Measurements from ENCODE around the gene PTCD3. TPM values are rescaled to one million over a fixed set of nuclear protein-coding genes. Genes with fewer than 3 reads are reported as not detected.

PTCD3 gene
- total and polyA plus RNA-seq, 12 donors = 34.8 to 332 (median 112) TPM

DNA sequence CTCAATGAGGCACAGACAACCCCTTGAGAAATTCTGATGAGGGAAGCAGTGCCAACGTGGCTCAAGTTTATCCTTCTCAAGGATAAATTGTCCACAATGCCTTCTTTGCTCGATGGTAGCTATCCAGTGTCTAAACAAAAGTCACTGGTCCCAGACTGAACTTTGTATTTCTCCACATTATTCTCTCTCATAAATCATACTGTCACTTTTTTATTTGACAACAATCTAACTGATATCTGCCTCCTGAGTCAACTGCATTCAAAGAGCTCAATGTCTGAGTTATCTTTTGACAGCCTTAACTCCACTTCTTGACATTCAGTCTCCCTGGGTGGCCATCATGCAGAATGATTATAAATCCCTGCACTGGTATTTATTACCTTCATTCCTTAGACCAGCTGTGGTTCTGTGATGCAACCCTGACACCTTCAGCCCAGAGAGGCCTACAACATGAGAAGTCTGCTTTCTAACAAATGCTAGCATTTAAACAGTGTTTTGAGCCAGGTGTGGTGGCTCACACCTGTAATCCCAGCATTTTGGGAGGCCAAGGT is 51.0 kb downstream of the PTCD3 start:
- peaks cover 0 to 72% of the 10 kb centered on the region in 2 donors for H3K36me3 ChIP-seq (replicated peaks in 1 of 2)

GRCh38 chr2:86158286-86158685 is 52.3 kb downstream of the PTCD3 start:
- peaks cover 0 to 78% of the 10 kb centered on the region in 2 donors for H3K36me3 ChIP-seq (replicated peaks in 1 of 2)
- intact Hi-C loops (cut with DNase I) = no loop called here

More for the DNA sequence above, 51.0 kb downstream of the PTCD3 start:
- Histone ChIP-seq H3K9me3 (replicated peaks in 1 of 3) (no peaks in the 10 kb centered on the region), H3K4me1 (replicated peaks in 1 of 2) (peaks cover 0 to 4% of the 10 kb centered on the region in 2 donors), H3K4me3 (no peak overlapping the region), H3K27ac (no peak overlapping the region), H3K27me3 (no peaks in the 10 kb centered on the region)
- 75 to 85% (median 82%) methylated on average over 2 of the region's 2 CpGs for WGBS, 4 donors
- intact Hi-C loops (cut with DNase I) = no loop called here
- no peak for TF ChIP-seq CTCF (IDR thresholded peaks at IDR 0.05)
- TF ChIP-seq POLR2A (IDR thresholded peaks at IDR 0.05) = no peak
- no peak for DNase-seq

GRCh38 chr2:86160156-86160952 is 54.3 kb downstream of the PTCD3 start:
- Histone ChIP-seq H3K4me1 (replicated peaks in 1 of 2) (peaks cover 0 to 4% of the 10 kb centered on the region in 2 donors), H3K27me3 (no peaks in the 10 kb centered on the region), H3K4me3 (no peak overlapping the region), H3K27ac (no peak overlapping the region), H3K9me3 (replicated peaks in 1 of 3) (no peaks in the 10 kb centered on the region), H3K36me3 (replicated peaks in 1 of 2) (peaks cover 0 to 91% of the 10 kb centered on the region in 2 donors)
- TF ChIP-seq POLR2A (IDR thresholded peaks at IDR 0.05) (no peak), CTCF (IDR thresholded peaks at IDR 0.05) (no peak)
- DNase-seq = no peak
- intact Hi-C loops (cut with DNase I) = no loop called here
- 87 to 94% (median 87%) methylated on average over 6 of the region's 6 CpGs for WGBS, 4 donors

More at GRCh38 chr2:86158286-86158685, 52.3 kb downstream of the PTCD3 start:
- TF ChIP-seq POLR2A (IDR thresholded peaks at IDR 0.05) (no peak), CTCF (IDR thresholded peaks at IDR 0.05) (no peak)
- Histone ChIP-seq H3K27ac (no peak overlapping the region), H3K9me3 (replicated peaks in 1 of 3) (no peaks in the 10 kb centered on the region), H3K27me3 (no peaks in the 10 kb centered on the region), H3K4me3 (no peak overlapping the region), H3K4me1 (replicated peaks in 1 of 2) (peaks cover 0 to 4% of the 10 kb centered on the region in 2 donors)
- no peak for DNase-seq
- WGBS, 4 donors = 90 to 94% (median 91%) methylated on average over 4 of the region's 4 CpGs

GRCh38 chr2:86170449-86170848 is 64.4 kb downstream of the PTCD3 start:
- intact Hi-C loops (cut with DNase I) = no loop called here
- Histone ChIP-seq H3K9me3 (replicated peaks in 1 of 3) (no peaks in the 10 kb centered on the region), H3K27me3 (no peaks in the 10 kb centered on the region), H3K36me3 (replicated peaks in 1 of 2) (peaks cover 0 to 58% of the 10 kb centered on the region in 2 donors), H3K4me3 (no peak overlapping the region), H3K27ac (no peak overlapping the region), H3K4me1 (replicated peaks in 1 of 2) (peaks cover 0 to 17% of the 10 kb centered on the region in 2 donors)
- no peak for TF ChIP-seq POLR2A (IDR thresholded peaks at IDR 0.05)
- TF ChIP-seq CTCF (IDR thresholded peaks at IDR 0.05) = no peak
- WGBS, 4 donors = 91 to 99% (median 94%) methylated on average over 4 of the region's 4 CpGs
- DNase-seq = no peak
